ENCODE results near the gene N4BP3. TPM values are rescaled to one million over a fixed set of nuclear protein-coding genes. Genes with fewer than 3 reads are reported as not detected.
A peak's percentile ranks its signal among the peaks of the same experiment; 100 is the strongest.

The N4BP3 gene
- total and polyA plus RNA-seq, 2 experiments from 2014 or later, result 0.09 to 0.32 TPM

GRCh38 chr5:178143901-178144300, 30.6 kb downstream of the N4BP3 start:
- H3F3A ChIP-seq (ENCODE audit: insufficient read depth), result peaks cover 11% of the 10 kb centered on the region; the same call in 1 of the 2 replicates
- H3K79me2 ChIP-seq (ENCODE audit: insufficient read depth), result no peaks in the 10 kb centered on the region
- no peak for DNase-seq
- no peaks in the 10 kb centered on the region for H3K9me3 ChIP-seq (ENCODE audit: low read depth)
- no peaks in the 10 kb centered on the region for H4K20me1 ChIP-seq (ENCODE audit: insufficient read depth)
- H3K9me2 ChIP-seq (ENCODE audit: insufficient read depth), result no peaks in the 10 kb centered on the region
- WGBS, 2 experiments (ENCODE audit: low coverage in 1 of 2, low lambda C conversion rate in 2 of 2, missing lambda C conversion rate in 2 of 2), result 53 to 60% methylated on average over 10 of the region's 10 CpGs
- H3K4me1 ChIP-seq (ENCODE audit: insufficient read depth), result no peaks in the 10 kb centered on the region
- no peak overlapping the region for H3K27ac ChIP-seq
- TF ChIP-seq EZH2 (IDR thresholded peaks at IDR 0.05; ENCODE audit: insufficient read depth, poor library complexity, severe bottlenecking) (no peak), EZH2phosphoT487 (IDR thresholded peaks at IDR 0.05; ENCODE audit: insufficient read depth, low read depth) (no peak)
- H3K36me3 ChIP-seq (ENCODE audit: low read depth), result peaks cover 14% of the 10 kb centered on the region
- H3K4me3 ChIP-seq, result no peak overlapping the region
- in situ Hi-C loops (cut with MboI), result no loop called here
- no peak overlapping the region for H3K4me2 ChIP-seq (ENCODE audit: unreplicated experiment)
- no peak overlapping the region for H2AFZ ChIP-seq
- H3K9ac ChIP-seq, result no peak overlapping the region
- no peaks in the 10 kb centered on the region for H3K27me3 ChIP-seq (replicated peaks; ENCODE audit: insufficient read depth)

DNA sequence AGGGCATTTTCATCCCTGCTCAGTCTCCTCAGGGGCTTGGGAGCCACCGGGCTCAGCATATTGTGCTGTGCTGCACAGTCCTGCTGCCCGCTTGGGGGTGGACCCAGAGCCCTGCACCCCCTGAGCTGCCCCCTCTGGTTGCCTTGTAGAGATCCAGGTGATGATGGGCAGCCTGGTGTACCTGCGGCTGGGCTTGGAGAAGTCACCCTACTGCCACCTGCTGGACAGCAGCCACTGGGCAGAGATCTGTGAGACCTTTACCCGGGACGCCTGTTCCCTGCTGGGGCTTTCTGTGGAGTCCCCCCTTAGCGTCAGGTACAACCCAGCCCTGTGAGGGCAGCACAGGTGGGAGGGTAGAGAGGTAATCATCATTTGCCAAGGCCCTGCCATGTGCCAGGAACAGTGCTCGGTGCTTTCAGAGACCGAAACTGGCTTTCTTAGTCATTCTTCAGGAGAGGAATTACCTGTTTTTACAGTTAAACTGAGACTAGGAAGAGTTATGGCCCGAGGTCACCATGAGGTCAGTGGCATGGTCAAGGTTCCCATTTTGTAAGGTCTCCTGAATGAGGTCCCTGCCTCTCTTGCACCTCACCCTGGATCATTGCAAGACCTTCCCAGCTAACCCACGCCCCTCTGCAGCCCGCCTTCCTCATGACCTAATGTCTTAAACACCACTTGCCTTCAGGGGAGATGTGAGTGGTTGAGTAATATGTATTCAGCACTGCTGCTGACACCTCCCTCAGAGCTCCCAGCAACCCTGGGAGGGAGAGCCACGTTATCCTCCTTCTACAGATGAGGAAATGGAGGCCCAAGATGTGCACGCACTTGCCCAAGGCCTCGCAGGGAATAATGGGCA, 32.9 kb downstream of the N4BP3 start:
- in situ Hi-C loops (cut with MboI), result no loop called here
- DNase-seq, result peak; percentile 67
- peaks cover 17% of the 10 kb centered on the region for H3K36me3 ChIP-seq (ENCODE audit: low read depth)

GRCh38 chr5:178147406-178147805, 34.1 kb downstream of the N4BP3 start:
- Histone ChIP-seq H3K9me2 (ENCODE audit: insufficient read depth) (no peaks in the 10 kb centered on the region), H3K4me1 (ENCODE audit: insufficient read depth) (peaks cover 3% of the 10 kb centered on the region; the same call in 1 of the 2 replicates), H3K79me2 (ENCODE audit: insufficient read depth) (peaks cover 10% of the 10 kb centered on the region), H3K36me3 (ENCODE audit: low read depth) (peaks cover 17% of the 10 kb centered on the region), H3K27ac (no peak overlapping the region), H3K9me3 (ENCODE audit: low read depth) (no peaks in the 10 kb centered on the region), H3F3A (ENCODE audit: insufficient read depth) (peaks cover 11% of the 10 kb centered on the region; the same call in 1 of the 2 replicates), H2AFZ (no peak overlapping the region), H3K4me3 (no peak overlapping the region), H3K27me3 (replicated peaks; ENCODE audit: insufficient read depth) (no peaks in the 10 kb centered on the region), H4K20me1 (ENCODE audit: insufficient read depth) (no peaks in the 10 kb centered on the region), H3K4me2 (ENCODE audit: unreplicated experiment) (no peak overlapping the region), H3K9ac (no peak overlapping the region)
- TF ChIP-seq EZH2 (IDR thresholded peaks at IDR 0.05; ENCODE audit: insufficient read depth, poor library complexity, severe bottlenecking), result no peak
- WGBS, 2 experiments (ENCODE audit: low coverage in 1 of 2, low lambda C conversion rate in 2 of 2, missing lambda C conversion rate in 2 of 2), result 91 to 92% methylated on average over 15 of the region's 15 CpGs
- in situ Hi-C loops (cut with MboI), result no loop called here
- DNase-seq, result no peak

More for the DNA sequence above, 32.9 kb downstream of the N4BP3 start:
- Histone ChIP-seq H3F3A (ENCODE audit: insufficient read depth) (peaks cover 11% of the 10 kb centered on the region; the same call in 1 of the 2 replicates), H3K79me2 (ENCODE audit: insufficient read depth) (no peaks in the 10 kb centered on the region), H3K4me2 (ENCODE audit: unreplicated experiment) (no peak overlapping the region), H3K27me3 (replicated peaks; ENCODE audit: insufficient read depth) (no peaks in the 10 kb centered on the region), H3K9me3 (ENCODE audit: low read depth) (no peaks in the 10 kb centered on the region), H3K4me1 (ENCODE audit: insufficient read depth) (no peaks in the 10 kb centered on the region), H2AFZ (no peak overlapping the region), H3K4me3 (no peak overlapping the region), H3K27ac (no peak overlapping the region), H3K9me2 (ENCODE audit: insufficient read depth) (no peaks in the 10 kb centered on the region), H4K20me1 (ENCODE audit: insufficient read depth) (no peaks in the 10 kb centered on the region), H3K9ac (no peak overlapping the region)
- TF ChIP-seq EZH2phosphoT487 (IDR thresholded peaks at IDR 0.05; ENCODE audit: insufficient read depth, low read depth) (no peak), EZH2 (IDR thresholded peaks at IDR 0.05; ENCODE audit: insufficient read depth, poor library complexity, severe bottlenecking) (no peak)
- 68% methylated on average over 14 of the region's 14 CpGs for WGBS, 2 experiments (ENCODE audit: low coverage in 1 of 2, low lambda C conversion rate in 2 of 2, missing lambda C conversion rate in 2 of 2)

DNA sequence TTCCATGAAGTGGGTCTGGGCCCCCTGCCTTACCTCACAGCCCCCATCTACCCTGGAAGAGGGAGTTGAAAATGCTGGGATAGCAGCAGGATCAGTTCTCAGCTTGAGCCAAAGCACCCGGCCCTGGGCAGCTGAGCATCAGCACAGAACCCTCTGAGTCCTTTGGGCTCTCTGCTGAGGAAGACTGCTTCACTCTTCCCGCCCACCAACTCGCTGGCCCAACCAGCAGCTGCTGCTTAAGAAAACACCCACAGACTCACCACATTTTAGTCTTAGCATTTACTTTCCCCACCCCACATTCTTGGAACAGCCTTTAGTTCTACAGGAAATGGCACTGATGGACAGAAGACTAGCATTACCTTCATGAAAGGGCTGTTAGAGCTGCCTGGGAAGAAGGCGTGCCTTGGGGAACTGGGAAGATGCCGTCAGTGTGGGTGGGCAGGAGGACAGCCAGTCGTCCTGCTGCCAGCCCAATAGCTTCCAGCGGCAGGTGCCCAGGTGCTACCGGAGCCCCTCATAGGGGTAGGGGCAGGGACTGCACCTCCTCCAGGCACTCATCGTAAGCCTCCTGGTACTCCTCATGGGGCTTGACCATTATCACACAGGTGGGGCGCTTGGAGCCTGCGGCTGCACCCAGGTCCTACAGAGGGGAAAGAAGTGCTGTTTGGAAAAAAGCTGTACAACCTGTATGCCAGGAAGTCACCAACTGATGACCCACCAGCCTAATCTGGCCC, 36.0 kb downstream of the N4BP3 start:
- H3K36me3 ChIP-seq (ENCODE audit: low read depth), result peaks cover 17% of the 10 kb centered on the region
- in situ Hi-C loops (cut with MboI), result no loop called here
- H3K4me3 ChIP-seq, result no peak overlapping the region

More for the DNA sequence above, 36.0 kb downstream of the N4BP3 start:
- Histone ChIP-seq H3F3A (ENCODE audit: insufficient read depth) (peaks cover 11% of the 10 kb centered on the region; the same call in 1 of the 2 replicates), H3K79me2 (ENCODE audit: insufficient read depth) (peaks cover 19% of the 10 kb centered on the region), H3K4me1 (ENCODE audit: insufficient read depth) (peaks cover 8% of the 10 kb centered on the region; the same call in 1 of the 2 replicates), H3K4me2 (ENCODE audit: unreplicated experiment) (no peak overlapping the region), H4K20me1 (ENCODE audit: insufficient read depth) (no peaks in the 10 kb centered on the region), H3K9ac (no peak overlapping the region), H3K9me3 (ENCODE audit: low read depth) (no peaks in the 10 kb centered on the region), H3K27me3 (replicated peaks; ENCODE audit: insufficient read depth) (no peaks in the 10 kb centered on the region), H3K27ac (no peak overlapping the region), H3K9me2 (ENCODE audit: insufficient read depth) (no peaks in the 10 kb centered on the region), H2AFZ (no peak overlapping the region)
- peak; percentile 30 for DNase-seq
- WGBS, 2 experiments (ENCODE audit: low coverage in 1 of 2, low lambda C conversion rate in 2 of 2, missing lambda C conversion rate in 2 of 2), result 85 to 88% methylated on average over 11 of the region's 11 CpGs
- no peak for TF ChIP-seq EZH2 (IDR thresholded peaks at IDR 0.05; ENCODE audit: insufficient read depth, poor library complexity, severe bottlenecking)
- TF ChIP-seq EZH2phosphoT487 (IDR thresholded peaks at IDR 0.05; ENCODE audit: insufficient read depth, low read depth), result no peak

All from GM23248 (cell line).